Lower lobe of right lung (tissue), 2 donors: ENCODE measurements around the gene NDST1. TPM values are rescaled to one million over a fixed set of nuclear protein-coding genes. Genes with fewer than 3 reads are reported as not detected.

ENCODE experiments used
- ATAC-seq, 2 donors: fragments of 200-7000 bp; cut with Tn5 transposase; one replicate each; pipeline ENCODE4 v1.9.1; 2020 to 2022; ENCODE audit warnings: mild to moderate bottlenecking in 2 of 2, moderate library complexity in 2 of 2
- DNase-seq: peaks from one replicate; pipeline ENCODE4 v3.0.0-alpha.2; 2020
- H3K27ac ChIP-seq: fragments of 200-600 bp; one replicate; pipeline ENCODE4 v1.8.0; 2022
- H3K27me3 ChIP-seq: fragments of 200-600 bp; one replicate; pipeline ENCODE4 v1.8.0; 2022; ENCODE audit warnings: low read depth
- H3K36me3 ChIP-seq: fragments of 200-600 bp; one replicate; pipeline ENCODE4 v1.8.0; 2022; ENCODE audit warnings: mild to moderate bottlenecking
- H3K4me1 ChIP-seq: fragments of 200-600 bp; one replicate; pipeline ENCODE4 v1.8.0; 2022
- H3K4me3 ChIP-seq: fragments of 200-600 bp; one replicate; pipeline ENCODE4 v1.8.0; 2022; ENCODE audit warnings: mild to moderate bottlenecking
- H3K9me3 ChIP-seq: fragments of 200-600 bp; one replicate; pipeline ENCODE4 v1.8.0; 2022
- intact Hi-C: fragments of 100-400 bp; cut with DNase I; formaldehyde crosslinking; loops from one replicate; pipeline ENCODE4 v1.11.0; 2022
- total RNA-seq: library from RNA; stranded (reverse); fragmentation: NEBNext Ultra II Directional; extraction: Animal tissue kit (Norgen Biotek cat#: 25700); gene quantifications from one replicate; pipeline ENCODE4 v1.2.1, GENCODE V29; 2021
- TF ChIP-seq, protein P1 (sequence below): fragments of 200-600 bp; IDR thresholded peaks from one replicate; pipeline ENCODE4 v1.8.0; 2022; ENCODE audit warnings: antibody characterized with exemption, mild to moderate bottlenecking
- donor health status: DM: no; HTN: yes; CAD: no; lungs with severe emphysema.

Gene NDST1
- total RNA-seq, 1 donor from 2014 or later = 117 TPM

DNA sequence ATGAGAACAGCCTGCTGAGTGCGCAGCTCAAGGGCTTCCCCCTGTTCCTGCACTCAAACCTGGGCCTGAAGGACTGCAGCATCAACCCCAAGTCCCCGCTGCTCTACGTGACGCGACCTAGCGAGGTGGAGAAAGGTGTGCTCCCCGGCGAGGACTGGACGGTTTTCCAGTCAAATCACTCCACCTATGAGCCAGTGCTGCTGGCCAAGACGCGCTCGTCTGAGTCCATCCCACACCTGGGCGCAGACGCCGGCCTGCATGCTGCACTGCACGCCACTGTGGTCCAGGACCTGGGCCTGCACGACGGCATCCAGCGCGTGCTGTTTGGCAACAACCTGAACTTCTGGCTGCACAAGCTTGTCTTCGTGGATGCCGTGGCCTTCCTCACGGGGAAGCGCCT lies 19.9 kb downstream of the NDST1 start:
- Histone ChIP-seq H3K27me3 (no peaks in the 10 kb centered on the region), H3K9me3 (no peaks in the 10 kb centered on the region), H3K4me3 (no peak overlapping the region), H3K27ac (no peak overlapping the region), H3K36me3 (peaks cover 63% of the 10 kb centered on the region), H3K4me1 (peaks cover 42% of the 10 kb centered on the region)
- TF ChIP-seq, protein P1, sequence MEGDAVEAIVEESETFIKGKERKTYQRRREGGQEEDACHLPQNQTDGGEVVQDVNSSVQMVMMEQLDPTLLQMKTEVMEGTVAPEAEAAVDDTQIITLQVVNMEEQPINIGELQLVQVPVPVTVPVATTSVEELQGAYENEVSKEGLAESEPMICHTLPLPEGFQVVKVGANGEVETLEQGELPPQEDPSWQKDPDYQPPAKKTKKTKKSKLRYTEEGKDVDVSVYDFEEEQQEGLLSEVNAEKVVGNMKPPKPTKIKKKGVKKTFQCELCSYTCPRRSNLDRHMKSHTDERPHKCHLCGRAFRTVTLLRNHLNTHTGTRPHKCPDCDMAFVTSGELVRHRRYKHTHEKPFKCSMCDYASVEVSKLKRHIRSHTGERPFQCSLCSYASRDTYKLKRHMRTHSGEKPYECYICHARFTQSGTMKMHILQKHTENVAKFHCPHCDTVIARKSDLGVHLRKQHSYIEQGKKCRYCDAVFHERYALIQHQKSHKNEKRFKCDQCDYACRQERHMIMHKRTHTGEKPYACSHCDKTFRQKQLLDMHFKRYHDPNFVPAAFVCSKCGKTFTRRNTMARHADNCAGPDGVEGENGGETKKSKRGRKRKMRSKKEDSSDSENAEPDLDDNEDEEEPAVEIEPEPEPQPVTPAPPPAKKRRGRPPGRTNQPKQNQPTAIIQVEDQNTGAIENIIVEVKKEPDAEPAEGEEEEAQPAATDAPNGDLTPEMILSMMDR = no peak
- ATAC-seq = no peak
- intact Hi-C loops = no loop called here
- no peak for DNase-seq

DNA sequence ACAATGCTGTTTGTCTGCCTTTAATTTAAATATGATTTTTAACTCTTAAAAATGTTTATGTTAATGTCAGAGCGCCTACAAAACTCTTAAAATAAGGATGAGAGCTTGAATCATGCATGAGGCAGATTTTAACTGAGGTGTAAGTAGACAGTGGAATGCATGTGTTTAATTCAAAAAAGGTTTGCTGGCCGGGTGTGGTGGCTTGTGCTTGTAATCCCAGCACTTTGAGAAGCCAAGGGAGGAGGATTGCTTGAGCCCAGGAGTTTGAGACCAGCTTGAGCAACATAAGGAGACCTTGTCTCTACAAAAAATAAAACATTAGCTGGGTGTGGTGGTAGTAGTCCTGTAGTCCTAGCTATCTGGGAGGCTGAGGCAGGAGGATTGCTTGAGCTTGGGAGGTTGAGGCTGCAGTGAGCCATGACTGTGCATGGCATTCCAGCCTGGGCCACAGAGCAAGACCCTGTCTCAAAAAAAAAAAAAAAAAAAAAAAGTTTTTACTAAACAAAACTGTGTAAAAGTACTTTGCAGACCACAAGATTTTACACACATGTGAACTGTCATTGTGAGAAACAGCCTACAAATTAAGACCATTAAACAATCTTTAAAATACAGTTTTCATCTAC lies 21.1 kb downstream of the NDST1 start:
- Histone ChIP-seq H3K4me1 (peaks cover 29% of the 10 kb centered on the region), H3K9me3 (no peaks in the 10 kb centered on the region), H3K27me3 (no peaks in the 10 kb centered on the region), H3K27ac (peak overlapping the region; percentile 49), H3K36me3 (peaks cover 72% of the 10 kb centered on the region), H3K4me3 (no peak overlapping the region)
- DNase-seq (no peak), ATAC-seq (no peak)
- TF ChIP-seq, protein P1 = no peak
- intact Hi-C loops = no loop called here

- TF ChIP-seq, protein P1 = no peak
- Histone ChIP-seq H3K27ac (peak overlapping the region; percentile 49), H3K27me3 (no peaks in the 10 kb centered on the region), H3K36me3 (peaks cover 76% of the 10 kb centered on the region), H3K9me3 (no peaks in the 10 kb centered on the region), H3K4me1 (peaks cover 24% of the 10 kb centered on the region), H3K4me3 (no peak overlapping the region)
- DNase-seq (no peak), ATAC-seq (no peak)
- intact Hi-C loops = no loop called here
These were observed 21.6 kb downstream of the NDST1 start for GRCh38 chr5:150529555-150529954.

- DNase-seq (no peak), ATAC-seq (no peak)
- Histone ChIP-seq H3K4me3 (no peak overlapping the region), H3K9me3 (no peaks in the 10 kb centered on the region), H3K36me3 (peaks cover 85% of the 10 kb centered on the region), H3K4me1 (peaks cover 16% of the 10 kb centered on the region), H3K27ac (no peak overlapping the region), H3K27me3 (no peaks in the 10 kb centered on the region)
- intact Hi-C loops = no loop called here
- TF ChIP-seq, protein P1 = no peak
These were observed 22.5 kb downstream of the NDST1 start for GRCh38 chr5:150530423-150530822.

GRCh38 chr5:150530951-150531588 lies 23.1 kb downstream of the NDST1 start:
- peaks cover 92% of the 10 kb centered on the region for H3K36me3 ChIP-seq

More at GRCh38 chr5:150530951-150531588, 23.1 kb downstream of the NDST1 start:
- Histone ChIP-seq H3K27ac (no peak overlapping the region), H3K27me3 (no peaks in the 10 kb centered on the region), H3K9me3 (no peaks in the 10 kb centered on the region), H3K4me1 (peaks cover 16% of the 10 kb centered on the region), H3K4me3 (no peak overlapping the region)
- intact Hi-C loops = no loop called here
- TF ChIP-seq, protein P1 = no peak
- ATAC-seq (no peak), DNase-seq (no peak)
